GM18507 (cell line): Measurements from ENCODE around the gene SEC24D.
"Not testable (repeated sequence)": the region's sequence is repeated elsewhere in the genome, so short reads cannot be mapped to it uniquely, and the experiment has no call there.

ENCODE experiments used
- DNase-seq: peaks from one replicate; pipeline ENCODE4 v3.0.0; 2011; ENCODE audit warnings: low read depth; ENCODE audit not compliant: insufficient read length; ENCODE audit errors: extremely low spot score
- FAIRE-seq: peaks from 2 replicates; lab custom pipeline; 2011; peaks lifted over from hg19 to GRCh38; lab: Jason Lieb, UNC

The SEC24D gene

GRCh38 chr4:118776955-118777640, 58.8 kb downstream of the SEC24D start:
- not testable (repeated sequence) for FAIRE-seq, DNase-seq

GRCh38 chr4:118776157-118776954, 59.6 kb downstream of the SEC24D start:
- DNase-seq (no peak), FAIRE-seq (no peak)

GRCh38 chr4:118775405-118775804, 60.5 kb downstream of the SEC24D start:
- no peak for DNase-seq
- FAIRE-seq: no peak

- DNase-seq: no peak
- no peak for FAIRE-seq
Observed at GRCh38 chr4:118774989-118775388, 60.9 kb downstream of the SEC24D start.

GRCh38 chr4:118774321-118774720, 61.6 kb downstream of the SEC24D start:
- DNase-seq: no peak
- no peak for FAIRE-seq

- FAIRE-seq: no peak
- DNase-seq: no peak
Observed at GRCh38 chr4:118773429-118773792, 62.5 kb downstream of the SEC24D start.

GRCh38 chr4:118772767-118773428, 63.0 kb downstream of the SEC24D start:
- DNase-seq: no peak
- no peak for FAIRE-seq

- DNase-seq: peak; percentile 3
- FAIRE-seq: peak; percentile 88
Observed at GRCh38 chr4:118772081-118772766, 63.7 kb downstream of the SEC24D start.

- no peak for FAIRE-seq
Observed at GRCh38 chr4:118770741-118771187, 65.2 kb downstream of the SEC24D start.

GRCh38 chr4:118769161-118769560, 66.8 kb downstream of the SEC24D start:
- DNase-seq (no peak), FAIRE-seq (no peak)

More at GRCh38 chr4:118770741-118771187, 65.2 kb downstream of the SEC24D start:
- no peak for DNase-seq

GRCh38 chr4:118767109-118767508, 68.8 kb downstream of the SEC24D start:
- no peak for DNase-seq
- FAIRE-seq: no peak

- FAIRE-seq (no peak), DNase-seq (no peak)
Observed at GRCh38 chr4:118765399-118765798, 70.5 kb downstream of the SEC24D start.

- DNase-seq (no peak), FAIRE-seq (no peak)
Observed at GRCh38 chr4:118762730-118763477, 73.0 kb downstream of the SEC24D start.

- FAIRE-seq: no peak
- DNase-seq: no peak
Observed at GRCh38 chr4:118762155-118762554, 73.8 kb downstream of the SEC24D start.

GRCh38 chr4:118761397-118762016, 74.4 kb downstream of the SEC24D start:
- no peak for FAIRE-seq
- DNase-seq: no peak

- FAIRE-seq (peak; percentile 88), DNase-seq (no peak)
Observed at GRCh38 chr4:118760493-118760892, 75.4 kb downstream of the SEC24D start.

- no peak for FAIRE-seq
- no peak for DNase-seq
Observed at GRCh38 chr4:118760092-118760491, 75.8 kb downstream of the SEC24D start.

- peak; percentile 31 for FAIRE-seq
- DNase-seq: no peak
Observed at GRCh38 chr4:118759481-118759880, 76.4 kb downstream of the SEC24D start.

GRCh38 chr4:118758293-118758692, 77.6 kb downstream of the SEC24D start:
- DNase-seq: no peak
- FAIRE-seq: peak; percentile 15
